HT-29 (cell line): ENCODE results near the gene CD4. TPM values are rescaled to one million over a fixed set of nuclear protein-coding genes. Genes with fewer than 3 reads are reported as not detected.
"Not testable (repeated sequence)": the region's sequence is repeated elsewhere in the genome, so short reads cannot be mapped to it uniquely, and the experiment has no call there.

Source experiments
- DNase-seq: peaks from one replicate; pipeline ENCODE4 v3.0.0-alpha.2; 2015; ENCODE audit warnings: low spot score
- total RNA-seq: library from RNA; depleted of rRNA; stranded (reverse); fragments of >200 nt; shearing (Covaris generic); gene quantifications from 2 replicates; pipeline ENCODE4 v1.2.3, GENCODE V29; 2014; rRNA removed

The CD4 gene
- 0.25 and 0.47 TPM in 2 replicates for total RNA-seq

GRCh38 chr12:6788972-6789924, at the start of gene CD4:
TSS of gene CD4 (plus strand) at chr12:6789528. CDS start at chr12:6800139, 10,611 bp downstream.
- DNase-seq = peak; percentile 53

DNA sequence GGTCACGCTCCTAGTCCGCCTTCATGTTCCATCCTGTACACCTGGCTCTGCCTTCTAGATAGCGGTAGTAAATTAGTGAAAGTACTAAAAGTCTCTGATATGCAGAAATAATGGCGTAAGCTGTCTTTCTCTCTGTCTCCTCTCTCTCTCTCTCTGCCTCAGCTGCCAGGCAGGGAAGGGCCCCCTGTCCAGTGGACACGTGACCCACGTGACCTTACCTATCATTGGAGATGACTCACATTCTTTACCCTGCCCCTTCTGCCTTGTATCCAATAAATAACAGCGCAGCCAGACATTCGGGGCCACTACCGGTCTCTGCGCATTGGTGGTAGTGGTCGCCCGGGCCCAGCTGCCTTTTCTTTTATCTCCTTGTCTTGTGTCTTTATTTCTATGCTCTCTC, 47.2 kb upstream of the CD4 start:
- not testable (repeated sequence) for DNase-seq

- no peak for DNase-seq
Measured at GRCh38 chr12:6742834-6743233, 46.5 kb upstream of the CD4 start.

GRCh38 chr12:6743300-6743699, 46.0 kb upstream of the CD4 start:
- not testable (repeated sequence) for DNase-seq

DNA sequence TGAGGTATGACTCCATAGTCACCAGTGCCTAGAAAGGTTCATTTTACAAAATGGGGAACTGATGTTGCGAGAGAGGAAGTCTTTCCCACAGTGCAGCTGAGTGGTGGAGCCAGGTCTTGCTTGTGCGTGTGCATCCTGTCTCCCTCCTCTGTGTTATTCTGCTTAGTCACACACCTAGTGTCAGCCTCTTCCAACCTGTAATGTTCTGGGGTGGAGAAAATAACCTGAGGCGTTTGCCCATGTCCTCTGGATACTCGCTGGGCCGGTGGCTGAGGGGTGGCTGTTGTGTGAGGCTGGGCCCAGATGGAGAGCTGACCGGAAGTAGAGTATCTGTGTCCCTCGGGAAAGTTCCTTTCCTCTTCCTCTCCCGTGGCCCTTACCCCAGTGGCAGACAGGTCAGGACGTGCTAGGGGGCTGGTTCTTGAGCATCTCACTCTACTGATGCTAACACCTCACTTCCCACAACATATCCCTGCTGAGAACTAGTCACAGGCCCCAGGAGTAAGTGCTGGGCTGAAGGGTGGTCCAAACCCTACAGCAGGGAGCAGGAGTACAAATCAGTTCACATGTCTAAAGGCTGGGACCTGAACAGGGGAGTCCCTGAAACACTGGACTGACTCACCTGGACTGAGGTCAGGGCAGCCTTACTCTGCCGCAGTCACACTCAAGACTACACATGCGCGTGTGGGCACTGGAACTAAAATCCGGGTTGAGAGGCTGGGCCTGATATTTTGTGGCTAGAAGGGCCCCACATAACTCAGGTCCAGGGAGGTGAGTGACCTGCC, 43.4 kb upstream of the CD4 start:
- DNase-seq = no peak

GRCh38 chr12:6747216-6747615, 42.1 kb upstream of the CD4 start:
- DNase-seq = no peak

DNA sequence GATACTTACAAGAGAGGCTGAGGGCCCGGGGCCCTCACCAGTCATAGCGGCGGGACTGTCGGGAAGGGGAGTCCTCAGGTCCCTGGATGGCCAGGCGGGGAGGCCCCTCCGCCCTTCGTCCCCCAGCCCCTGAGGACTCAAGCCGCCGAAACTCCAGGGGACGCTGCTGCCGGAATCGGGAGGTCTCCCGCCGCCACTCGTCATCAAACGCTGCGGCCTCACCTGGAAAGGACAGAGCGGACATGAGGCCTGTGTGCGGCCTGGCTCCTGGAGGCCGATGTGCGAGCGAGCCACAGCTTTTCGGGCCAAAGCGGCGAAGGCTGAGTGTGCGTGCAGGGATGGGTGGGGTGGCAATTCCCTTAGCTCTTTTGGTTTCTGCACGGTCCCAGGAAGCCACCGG, 40.6 kb upstream of the CD4 start:
- DNase-seq = no peak

DNA sequence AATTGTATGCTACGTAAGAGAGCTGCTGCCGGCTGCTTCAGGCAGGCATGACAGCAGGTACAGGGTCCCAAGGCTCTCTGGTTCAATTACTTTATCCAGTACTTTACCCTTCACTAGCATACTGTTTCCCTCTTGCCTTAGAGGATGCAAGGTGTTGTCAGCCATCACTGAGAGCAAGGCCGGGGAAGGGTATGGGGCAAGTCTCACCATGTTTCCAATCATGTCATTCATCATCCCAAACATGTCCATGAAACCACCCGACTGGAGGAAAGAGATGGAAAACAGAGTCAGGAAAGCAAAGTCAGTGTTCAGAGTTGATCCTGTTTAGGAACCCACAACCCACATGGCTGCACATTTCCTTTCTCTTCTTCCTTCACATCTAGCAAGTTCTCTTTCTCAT, 38.8 kb upstream of the CD4 start:
- DNase-seq = no peak

DNA sequence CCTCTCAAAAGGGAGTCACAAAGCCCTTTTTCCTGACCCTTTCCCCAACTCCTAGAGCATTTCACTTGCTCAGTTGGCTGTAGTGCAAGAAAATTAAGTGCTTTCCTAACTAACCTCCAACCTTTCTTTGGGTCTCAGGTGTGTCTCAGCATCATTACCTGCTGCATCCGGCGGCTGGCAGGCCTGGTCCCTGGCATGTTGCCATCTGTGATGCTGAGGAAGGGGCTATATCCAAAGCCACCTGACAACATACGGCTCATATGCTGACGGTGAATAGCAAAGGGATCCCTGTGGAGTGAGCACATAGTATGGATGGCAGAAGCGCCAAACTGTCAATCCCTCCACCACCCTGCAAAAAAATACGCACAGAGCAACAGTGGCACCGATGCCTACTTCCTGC, 37.6 kb upstream of the CD4 start:
- no peak for DNase-seq

- DNase-seq = peak; percentile 48
Measured at GRCh38 chr12:6752167-6752920, 37.0 kb upstream of the CD4 start.

GRCh38 chr12:6752921-6753771, 36.2 kb upstream of the CD4 start, which contains the start of gene MLF2:
TSS of gene MLF2 (minus strand) at chr12:6753141. CDS start at chr12:6752334, 807 bp downstream.
- DNase-seq = peak; percentile 98

DNA sequence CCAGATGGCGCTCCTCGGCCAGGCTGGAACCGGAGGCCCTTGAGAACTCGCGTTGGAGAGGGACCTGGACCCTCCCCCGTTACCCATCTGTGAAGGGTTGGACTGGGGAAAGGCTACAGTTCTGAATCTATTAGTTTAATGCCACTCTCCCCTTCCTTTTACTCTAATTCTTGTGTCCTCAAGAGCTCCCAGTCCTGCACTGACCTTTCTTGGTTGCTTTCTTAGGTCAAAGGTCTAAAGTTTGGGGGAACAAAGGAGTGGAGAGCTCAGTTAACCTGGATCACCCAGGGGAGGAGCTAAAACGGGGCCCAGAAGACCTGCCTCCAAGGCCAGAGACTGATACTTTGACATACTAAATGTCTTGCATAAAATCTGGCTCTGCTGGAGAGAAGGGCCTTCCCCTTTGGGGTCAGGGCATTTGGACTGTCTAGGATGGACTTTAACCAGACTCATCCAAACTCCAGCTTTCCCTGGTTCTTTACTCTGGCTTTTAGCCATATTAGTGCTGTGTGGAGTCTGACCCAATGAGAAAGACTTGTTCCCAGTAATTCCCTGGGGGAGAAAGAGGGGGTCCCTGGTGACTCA, 35.5 kb upstream of the CD4 start:
- DNase-seq = no peak

- DNase-seq = no peak
Measured at GRCh38 chr12:6754411-6754810, 34.9 kb upstream of the CD4 start.

GRCh38 chr12:6757028-6757690, 32.2 kb upstream of the CD4 start:
- DNase-seq = no peak

GRCh38 chr12:6758506-6759095, 30.7 kb upstream of the CD4 start:
- DNase-seq = no peak

GRCh38 chr12:6759741-6760140, 29.6 kb upstream of the CD4 start:
- no peak for DNase-seq

DNA sequence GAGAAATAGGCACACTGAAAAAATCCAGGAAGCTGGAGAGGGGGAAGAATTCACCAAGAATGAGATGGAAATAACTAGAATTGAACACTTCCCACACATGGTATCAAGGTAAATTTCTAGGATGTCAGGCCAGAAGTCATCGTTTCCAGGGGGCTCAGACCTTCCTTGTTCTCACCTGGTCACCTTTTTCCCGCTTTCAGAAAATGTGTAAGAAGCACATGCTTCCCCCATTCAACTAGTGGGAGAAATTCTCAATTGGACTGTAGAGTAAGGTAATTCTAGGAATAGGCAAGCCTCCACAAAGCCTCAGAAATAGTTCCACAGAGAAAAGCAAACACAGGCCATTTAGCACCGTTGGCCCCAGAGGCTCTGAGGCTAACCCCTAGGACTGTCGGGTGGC, 25.9 kb upstream of the CD4 start:
- no peak for DNase-seq

GRCh38 chr12:6764011-6764828, 25.1 kb upstream of the CD4 start:
- DNase-seq = peak; percentile 83
